ENCODE results near the gene SLC27A1.
"Not testable (repeated sequence)": the region's sequence is repeated elsewhere in the genome, so short reads cannot be mapped to it uniquely, and the experiment has no call there.

The SLC27A1 gene

GRCh38 chr19:17542042-17542441, 71.7 kb downstream of the SLC27A1 start:
- DNase-seq, result no peak

GRCh38 chr19:17542793-17543582, 72.7 kb downstream of the SLC27A1 start:
- DNase-seq, result no peak

- DNase-seq, result no peak
These were observed 73.7 kb downstream of the SLC27A1 start for GRCh38 chr19:17543986-17544385.

GRCh38 chr19:17544418-17544817, 74.1 kb downstream of the SLC27A1 start:
- no peak for DNase-seq

- no peak for DNase-seq
These were observed 77.8 kb downstream of the SLC27A1 start for GRCh38 chr19:17548145-17548544.

GRCh38 chr19:17549085-17549740, 78.9 kb downstream of the SLC27A1 start:
- DNase-seq, result no peak

GRCh38 chr19:17550076-17550667, 79.8 kb downstream of the SLC27A1 start:
- no peak for DNase-seq

DNA sequence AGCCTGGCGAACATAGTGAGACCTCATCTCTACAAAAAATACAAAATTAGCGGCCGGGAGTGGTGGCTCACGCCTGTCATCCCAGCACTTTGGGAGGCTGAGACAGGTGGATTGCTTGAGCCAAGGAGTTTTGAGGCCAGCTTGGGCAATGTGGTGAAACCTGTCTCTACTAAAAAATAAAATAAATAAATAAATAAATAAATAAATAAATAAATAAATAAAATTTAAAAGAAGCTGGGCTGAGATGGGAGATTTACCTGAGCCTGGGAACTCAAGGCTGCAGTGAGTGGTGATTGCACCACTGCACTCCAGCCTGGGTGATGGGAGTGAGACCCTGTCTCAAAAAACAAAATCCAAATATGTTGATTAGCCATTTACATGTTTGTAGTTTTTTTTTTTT, 82.4 kb downstream of the SLC27A1 start:
- not testable (repeated sequence) for DNase-seq

- DNase-seq, result no peak
These were observed 82.9 kb downstream of the SLC27A1 start for GRCh38 chr19:17553256-17553655.

GRCh38 chr19:17554968-17555479, 84.7 kb downstream of the SLC27A1 start:
- no peak for DNase-seq

- DNase-seq, result peak; percentile 94
These were observed 85.2 kb downstream of the SLC27A1 start, which contains the start of gene COLGALT1 for GRCh38 chr19:17555480-17555928. Gene COLGALT1 (plus strand): TSS chr19:17555649. CDS start chr19:17555714, 65 bp downstream.
